MM.1S (cell line): ENCODE data around the gene HOXC11.

Experiments
- DNase-seq: peaks from one replicate; pipeline ENCODE4 v3.0.0-alpha.2; 2015
- H2AFZ ChIP-seq: fragments of 300-600 bp; sonication (generic); 2 replicates; pipeline ENCODE4 v1.6.0; 2016; ENCODE audit warnings: antibody characterized with exemption, low read length
- H3F3A ChIP-seq: fragments of 300-600 bp; sonication (generic); 2 replicates; pipeline ENCODE4 v1.6.1; 2016; ENCODE audit warnings: mild to moderate bottlenecking, antibody characterized with exemption, low read length, moderate library complexity, mixed read lengths; ENCODE audit not compliant: insufficient read depth
- H3K27ac ChIP-seq: fragments of 300-600 bp; sonication (generic); 2 replicates; pipeline ENCODE4 v1.5.1; 2016; ENCODE audit warnings: mild to moderate bottlenecking, low read length
- H3K27me3 ChIP-seq: fragments of 300-600 bp; sonication (generic); replicated peaks from 2 replicates; pipeline ENCODE4 v1.6.0; 2016; ENCODE audit warnings: low read length; ENCODE audit not compliant: insufficient read depth
- H3K36me3 ChIP-seq: fragments of 300-600 bp; sonication (generic); replicated peaks from 2 replicates; pipeline ENCODE4 v1.6.1; 2016; ENCODE audit warnings: mild to moderate bottlenecking, low read length, mixed read lengths; ENCODE audit not compliant: insufficient read depth
- H3K4me1 ChIP-seq: fragments of 300-600 bp; sonication (generic); 2 replicates; pipeline ENCODE4 v1.6.1; 2016; ENCODE audit warnings: low read length, mixed read lengths
- H3K4me2 ChIP-seq: fragments of 300-600 bp; sonication (generic); 2 replicates; pipeline ENCODE4 v1.6.0; 2016; ENCODE audit warnings: low read depth, low read length
- H3K4me3 ChIP-seq: fragments of 300-600 bp; sonication (generic); 2 replicates; pipeline ENCODE4 v1.5.1; 2016; ENCODE audit warnings: low read length, mixed read lengths
- H3K79me2 ChIP-seq: fragments of 300-600 bp; sonication (generic); 2 replicates; pipeline ENCODE4 v1.6.1; 2016; ENCODE audit warnings: mixed run types, low read length, mixed read lengths
- H3K9ac ChIP-seq: fragments of 300-600 bp; sonication (generic); 2 replicates; pipeline ENCODE4 v1.6.1; 2016; ENCODE audit warnings: low read length, mixed read lengths
- H3K9me2 ChIP-seq: fragments of 300-600 bp; sonication (generic); replicated peaks from 2 replicates; pipeline ENCODE4 v1.6.1; 2016; ENCODE audit warnings: mild to moderate bottlenecking, low read length, mixed read lengths; ENCODE audit not compliant: insufficient read depth
- H3K9me3 ChIP-seq: fragments of 300-600 bp; sonication (generic); replicated peaks from 2 replicates; pipeline ENCODE4 v1.6.1; 2016; ENCODE audit warnings: mild to moderate bottlenecking, low read length, mixed read lengths; ENCODE audit not compliant: insufficient read depth
- H4K20me1 ChIP-seq: fragments of 300-600 bp; sonication (generic); 2 replicates; pipeline ENCODE4 v1.6.1; 2016; ENCODE audit warnings: mild to moderate bottlenecking, low read length, moderate library complexity, mixed read lengths; ENCODE audit not compliant: insufficient read depth
- CTCF ChIP-seq: fragments of 300-600 bp; sonication (generic); IDR thresholded peaks from 2 replicates; pipeline ENCODE4 v1.5.1; 2016; ENCODE audit warnings: antibody characterized with exemption, low read length, mixed read lengths
- EZH2 ChIP-seq: fragments of 300-600 bp; sonication (generic); optimal IDR thresholded peaks from 2 replicates; pipeline ENCODE3; 2017; ENCODE audit warnings: low read depth, mild to moderate bottlenecking, antibody characterized with exemption, low read length, mixed read lengths
- EZH2phosphoT487 ChIP-seq: fragments of 300-600 bp; sonication (generic); IDR thresholded peaks from 2 replicates; pipeline ENCODE4 v1.6.1; 2018; ENCODE audit warnings: antibody characterized with exemption, low read length

HOXC11 gene

GRCh38 chr12:53972722-53973235 lies at the start of gene HOXC11:
Gene HOXC11 (plus strand): TSS chr12:53973126. CDS start chr12:53973242, 116 bp downstream.
- Histone ChIP-seq H4K20me1 (no peaks in the 10 kb centered on the region; the same call in 1 of the 2 replicates), H3K4me3 (no peak within 1 kb of the TSS), H3K4me2 (no peak within 1 kb of the TSS)

GRCh38 chr12:53924521-53925405 lies 48.2 kb upstream of the HOXC11 start:
- Histone ChIP-seq H3K4me3 (no peak overlapping the region), H4K20me1 (no peaks in the 10 kb centered on the region), H3K27me3 (peaks cover 48% of the 10 kb centered on the region), H3K9me3 (no peaks in the 10 kb centered on the region), H3K4me1 (no peaks in the 10 kb centered on the region), H3K27ac (no peak overlapping the region), H3K79me2 (no peaks in the 10 kb centered on the region), H3F3A (no peaks in the 10 kb centered on the region), H3K4me2 (no peak overlapping the region), H3K9me2 (no peaks in the 10 kb centered on the region), H3K36me3 (no peaks in the 10 kb centered on the region), H3K9ac (no peak overlapping the region), H2AFZ (no peak overlapping the region)
- DNase-seq, result no peak
- TF ChIP-seq CTCF (no peak), EZH2 (no peak), EZH2phosphoT487 (no peak)

More at GRCh38 chr12:53972722-53973235, at the start of gene HOXC11:
- H2AFZ ChIP-seq, result no peak within 1 kb of the TSS
- DNase-seq, result no peak
- no peaks in the 10 kb centered on the region for H3K36me3 ChIP-seq
- peaks cover 4% of the 10 kb centered on the region; the same call in 1 of the 2 replicates for H3F3A ChIP-seq
- H3K9me3 ChIP-seq, result no peaks in the 10 kb centered on the region
- H3K27ac ChIP-seq, result no peak within 1 kb of the TSS
- peaks cover 97% of the 10 kb centered on the region for H3K27me3 ChIP-seq
- no peaks in the 10 kb centered on the region for H3K9me2 ChIP-seq
- no peak within 1 kb of the TSS for H3K9ac ChIP-seq
- no peaks in the 10 kb centered on the region for H3K79me2 ChIP-seq
- TF ChIP-seq EZH2, result no peak
- no peak for TF ChIP-seq CTCF
- no peak for TF ChIP-seq EZH2phosphoT487
- H3K4me1 ChIP-seq, result peaks cover 1% of the 10 kb centered on the region; the same call in 1 of the 2 replicates

- Histone ChIP-seq H3K27ac (no peak overlapping the region), H3K4me2 (no peak overlapping the region), H3K9me3 (no peaks in the 10 kb centered on the region), H3K27me3 (peaks cover 74% of the 10 kb centered on the region), H3K9me2 (no peaks in the 10 kb centered on the region), H4K20me1 (no peaks in the 10 kb centered on the region), H3K9ac (no peak overlapping the region), H3F3A (no peaks in the 10 kb centered on the region), H3K36me3 (no peaks in the 10 kb centered on the region), H3K4me1 (no peaks in the 10 kb centered on the region), H3K79me2 (no peaks in the 10 kb centered on the region), H2AFZ (no peak overlapping the region), H3K4me3 (no peak overlapping the region)
- DNase-seq, result no peak
- TF ChIP-seq EZH2, result no peak
- TF ChIP-seq CTCF, result no peak
- no peak for TF ChIP-seq EZH2phosphoT487
These were observed 45.5 kb upstream of the HOXC11 start for GRCh38 chr12:53927220-53928029.
